Measurements from ENCODE around the gene CST4. TPM values are rescaled to one million over a fixed set of nuclear protein-coding genes. Genes with fewer than 3 reads are reported as not detected.

Gene CST4
- total RNA-seq, 1 donor from 2014 or later, result not detected

- H3K36me3 ChIP-seq (ENCODE audit: control insufficient read depth, insufficient read depth, low read length), result no peaks in the 10 kb centered on the region
- TF ChIP-seq, protein P1, sequence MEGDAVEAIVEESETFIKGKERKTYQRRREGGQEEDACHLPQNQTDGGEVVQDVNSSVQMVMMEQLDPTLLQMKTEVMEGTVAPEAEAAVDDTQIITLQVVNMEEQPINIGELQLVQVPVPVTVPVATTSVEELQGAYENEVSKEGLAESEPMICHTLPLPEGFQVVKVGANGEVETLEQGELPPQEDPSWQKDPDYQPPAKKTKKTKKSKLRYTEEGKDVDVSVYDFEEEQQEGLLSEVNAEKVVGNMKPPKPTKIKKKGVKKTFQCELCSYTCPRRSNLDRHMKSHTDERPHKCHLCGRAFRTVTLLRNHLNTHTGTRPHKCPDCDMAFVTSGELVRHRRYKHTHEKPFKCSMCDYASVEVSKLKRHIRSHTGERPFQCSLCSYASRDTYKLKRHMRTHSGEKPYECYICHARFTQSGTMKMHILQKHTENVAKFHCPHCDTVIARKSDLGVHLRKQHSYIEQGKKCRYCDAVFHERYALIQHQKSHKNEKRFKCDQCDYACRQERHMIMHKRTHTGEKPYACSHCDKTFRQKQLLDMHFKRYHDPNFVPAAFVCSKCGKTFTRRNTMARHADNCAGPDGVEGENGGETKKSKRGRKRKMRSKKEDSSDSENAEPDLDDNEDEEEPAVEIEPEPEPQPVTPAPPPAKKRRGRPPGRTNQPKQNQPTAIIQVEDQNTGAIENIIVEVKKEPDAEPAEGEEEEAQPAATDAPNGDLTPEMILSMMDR (IDR thresholded peaks at IDR 0.05; ENCODE audit: insufficient read depth, low read length, poor library complexity, severe bottlenecking), result no peak
These were observed 43.3 kb downstream of the CST4 start for GRCh38 chr20:23645575-23645974.

DNA sequence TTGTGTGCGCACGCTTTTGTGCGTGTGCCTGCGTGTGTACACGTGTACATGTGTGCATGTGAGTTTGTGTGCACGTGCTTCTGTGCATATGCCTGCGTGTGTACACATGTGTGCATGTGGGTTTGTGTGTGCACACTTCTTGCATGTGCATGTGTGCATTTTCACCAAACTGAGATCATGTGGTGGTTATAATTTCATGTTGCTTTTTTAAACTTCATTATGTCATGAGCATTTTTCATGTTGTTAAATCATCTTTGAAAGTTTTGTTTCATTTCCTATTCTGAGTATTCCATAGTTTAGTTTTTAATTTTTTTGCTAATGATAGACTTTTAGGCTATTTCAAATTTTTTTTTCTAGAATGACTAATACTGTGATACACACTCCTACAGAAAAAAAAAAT lies 44.7 kb downstream of the CST4 start:
- DNase-seq (ENCODE audit: low read depth), result no peak
- H3K4me3 ChIP-seq (ENCODE audit: low read depth, low read length), result no peak overlapping the region
- TF ChIP-seq, protein P1 (IDR thresholded peaks at IDR 0.05; ENCODE audit: insufficient read depth, low read length, poor library complexity, severe bottlenecking), result no peak

More at GRCh38 chr20:23645575-23645974, 43.3 kb downstream of the CST4 start:
- Histone ChIP-seq H3K4me3 (ENCODE audit: low read depth, low read length) (no peak overlapping the region), H3K27me3 (ENCODE audit: control insufficient read depth, insufficient read depth, low read length) (no peaks in the 10 kb centered on the region)
- no peak for DNase-seq (ENCODE audit: low read depth)

DNA sequence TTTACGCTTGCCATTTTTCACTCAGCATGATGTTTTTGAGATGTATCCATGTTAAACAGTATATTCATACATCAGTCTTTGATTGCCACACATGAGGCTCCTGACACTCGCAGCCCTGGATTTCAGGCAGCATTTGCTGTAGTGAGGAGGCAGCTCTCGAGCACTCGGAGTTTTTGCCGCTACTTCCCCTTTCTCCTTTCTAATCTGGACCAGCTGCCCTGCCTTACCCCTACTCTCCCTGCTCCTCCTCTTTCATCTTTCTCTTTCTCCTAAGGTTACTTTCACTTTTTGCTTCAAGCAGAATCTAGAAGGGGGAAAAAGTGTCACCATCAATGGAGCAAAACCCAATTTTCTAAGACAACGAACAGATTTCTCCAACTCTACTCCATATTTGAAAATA lies 45.2 kb downstream of the CST4 start:
- no peak for DNase-seq (ENCODE audit: low read depth)
- TF ChIP-seq, protein P1 (IDR thresholded peaks at IDR 0.05; ENCODE audit: insufficient read depth, low read length, poor library complexity, severe bottlenecking), result no peak
- H3K36me3 ChIP-seq (ENCODE audit: control insufficient read depth, insufficient read depth, low read length), result no peaks in the 10 kb centered on the region

More for the DNA sequence above, 44.7 kb downstream of the CST4 start:
- H3K27me3 ChIP-seq (ENCODE audit: control insufficient read depth, insufficient read depth, low read length), result no peaks in the 10 kb centered on the region
- no peaks in the 10 kb centered on the region for H3K36me3 ChIP-seq (ENCODE audit: control insufficient read depth, insufficient read depth, low read length)

GRCh38 chr20:23641936-23642751 lies 46.7 kb downstream of the CST4 start:
- Histone ChIP-seq H3K27me3 (ENCODE audit: control insufficient read depth, insufficient read depth, low read length) (no peaks in the 10 kb centered on the region), H3K36me3 (ENCODE audit: control insufficient read depth, insufficient read depth, low read length) (no peaks in the 10 kb centered on the region), H3K4me3 (ENCODE audit: low read depth, low read length) (no peak overlapping the region)
- TF ChIP-seq, protein P1 (IDR thresholded peaks at IDR 0.05; ENCODE audit: insufficient read depth, low read length, poor library complexity, severe bottlenecking), result no peak
- DNase-seq (ENCODE audit: low read depth), result peak; percentile 91

More for the DNA sequence above, 45.2 kb downstream of the CST4 start:
- Histone ChIP-seq H3K27me3 (ENCODE audit: control insufficient read depth, insufficient read depth, low read length) (no peaks in the 10 kb centered on the region), H3K4me3 (ENCODE audit: low read depth, low read length) (no peak overlapping the region)

- no peak for DNase-seq (ENCODE audit: low read depth)
- Histone ChIP-seq H3K36me3 (ENCODE audit: control insufficient read depth, insufficient read depth, low read length) (no peaks in the 10 kb centered on the region), H3K4me3 (ENCODE audit: low read depth, low read length) (no peak overlapping the region), H3K27me3 (ENCODE audit: control insufficient read depth, insufficient read depth, low read length) (no peaks in the 10 kb centered on the region)
- TF ChIP-seq, protein P1 (IDR thresholded peaks at IDR 0.05; ENCODE audit: insufficient read depth, low read length, poor library complexity, severe bottlenecking), result no peak
These were observed 47.9 kb downstream of the CST4 start for GRCh38 chr20:23640671-23641667.
